H9 (cell line): ENCODE data around the gene C1orf116. TPM values are rescaled to one million over a fixed set of nuclear protein-coding genes. Genes with fewer than 3 reads are reported as not detected.

ENCODE experiments used
- DNase-seq: peaks from one replicate; pipeline ENCODE4 v3.0.0-alpha.2; 2017
- H2AFZ ChIP-seq: one replicate; pipeline ENCODE4 v1.6.1; 2013; ENCODE audit warnings: mild to moderate bottlenecking, low read length, control low read depth, moderate library complexity
- H2AK5ac ChIP-seq: 2 replicates; pipeline ENCODE4 v1.6.1; 2013; ENCODE audit warnings: low read length, control low read depth, mixed read lengths; ENCODE audit not compliant: insufficient read length
- H2BK120ac ChIP-seq: one replicate; pipeline ENCODE4 v1.6.1; 2013; ENCODE audit warnings: low read depth, mild to moderate bottlenecking, low read length, control low read depth, inconsistent platforms; ENCODE audit not compliant: poor library complexity, severe bottlenecking
- H2BK12ac ChIP-seq: 2 replicates; pipeline ENCODE4 v1.6.1; 2013; ENCODE audit warnings: low read length, control low read depth, mixed read lengths, low read depth; ENCODE audit not compliant: insufficient read length
- H2BK15ac ChIP-seq: 2 replicates; pipeline ENCODE4 v1.6.1; 2013; ENCODE audit warnings: low read depth, low read length, control low read depth
- H2BK20ac ChIP-seq: one replicate; pipeline ENCODE4 v1.6.1; 2013; ENCODE audit warnings: low read depth, mild to moderate bottlenecking, low read length, control low read depth, inconsistent platforms; ENCODE audit not compliant: poor library complexity, severe bottlenecking
- H2BK5ac ChIP-seq: 2 replicates; pipeline ENCODE4 v1.6.1; 2013; ENCODE audit warnings: low read length, control low read depth, mixed read lengths; ENCODE audit not compliant: insufficient read length
- H3K14ac ChIP-seq: 2 replicates; pipeline ENCODE4 v1.6.1; 2013; ENCODE audit warnings: low read length, control low read depth; ENCODE audit not compliant: insufficient read depth
- H3K18ac ChIP-seq: 2 replicates; pipeline ENCODE4 v1.6.1; 2013; ENCODE audit warnings: low read depth, mild to moderate bottlenecking, mixed read lengths, low read length, control low read depth; ENCODE audit not compliant: insufficient read length
- H3K23ac ChIP-seq: 2 replicates; pipeline ENCODE4 v1.6.1; 2013; ENCODE audit warnings: low read length, control low read depth, mixed read lengths, low read depth; ENCODE audit not compliant: insufficient read length
- H3K23me2 ChIP-seq: 2 replicates; pipeline ENCODE4 v1.6.1; 2013; ENCODE audit warnings: low read depth, mild to moderate bottlenecking, mixed read lengths, low read length, control low read depth; ENCODE audit not compliant: insufficient read length, poor library complexity, severe bottlenecking
- H3K27ac ChIP-seq: 2 replicates; pipeline ENCODE4 v1.5.1; 2013; ENCODE audit warnings: low read length, control low read depth, mixed read lengths, low read depth; ENCODE audit not compliant: insufficient read length
- H3K27me3 ChIP-seq: 2 replicates; pipeline ENCODE4 v1.6.1; 2013; ENCODE audit warnings: low read length, control low read depth, inconsistent platforms; ENCODE audit not compliant: insufficient read depth
- H3K4ac ChIP-seq: 2 replicates; pipeline ENCODE4 v1.6.1; 2013; ENCODE audit warnings: low read depth, mild to moderate bottlenecking, control low read depth, inconsistent platforms, low read length, moderate library complexity
- H3K4me1 ChIP-seq: 2 replicates; pipeline ENCODE4 v1.6.1; 2013; ENCODE audit warnings: low read length, control low read depth, inconsistent platforms; ENCODE audit not compliant: insufficient read depth
- H3K4me2 ChIP-seq: 2 replicates; pipeline ENCODE4 v1.6.1; 2013; ENCODE audit warnings: low read length, control low read depth, mixed read lengths; ENCODE audit not compliant: insufficient read length, insufficient read depth
- H3K56ac ChIP-seq: 2 replicates; pipeline ENCODE4 v1.6.1; 2013; ENCODE audit warnings: low read depth, mild to moderate bottlenecking, mixed read lengths, low read length, control low read depth; ENCODE audit not compliant: insufficient read length
- H3K79me1 ChIP-seq: 2 replicates; pipeline ENCODE4 v1.6.1; 2013; ENCODE audit warnings: low read depth, mild to moderate bottlenecking, moderate library complexity, low read length, control low read depth, inconsistent platforms; ENCODE audit not compliant: insufficient read depth, poor library complexity, severe bottlenecking
- H3K79me2 ChIP-seq: 2 replicates; pipeline ENCODE4 v1.6.1; 2013; ENCODE audit warnings: low read length, control low read depth, inconsistent platforms; ENCODE audit not compliant: insufficient read depth
- H3K9ac ChIP-seq: 2 replicates; pipeline ENCODE4 v1.6.1; 2013; ENCODE audit warnings: low read length, control low read depth, mixed read lengths; ENCODE audit not compliant: insufficient read length; ENCODE audit errors: extremely low read depth
- H3K9me3 ChIP-seq: one replicate; pipeline ENCODE4 v1.6.1; 2013; ENCODE audit warnings: low read depth, low read length, inconsistent platforms; ENCODE audit not compliant: control insufficient read depth
- H3T11ph ChIP-seq: one replicate; pipeline ENCODE4 v1.6.1; 2013; ENCODE audit warnings: mild to moderate bottlenecking, low read length, control low read depth, inconsistent platforms
- H4K20me1 ChIP-seq: one replicate; pipeline ENCODE4 v1.6.1; 2013; ENCODE audit not compliant: control insufficient read depth, insufficient read length, insufficient read depth
- H4K5ac ChIP-seq: 2 replicates; pipeline ENCODE4 v1.6.1; 2013; ENCODE audit warnings: low read depth, mild to moderate bottlenecking, mixed read lengths, low read length, control low read depth; ENCODE audit not compliant: insufficient read length
- H4K8ac ChIP-seq: replicated peaks from 2 replicates; pipeline ENCODE4 v1.6.1; 2013; ENCODE audit warnings: low read length, control low read depth, mixed read lengths, low read depth; ENCODE audit not compliant: insufficient read length
- H4K91ac ChIP-seq: 2 replicates; pipeline ENCODE4 v1.6.1; 2013; ENCODE audit warnings: low read depth, mild to moderate bottlenecking, moderate library complexity, mixed read lengths, low read length, control low read depth; ENCODE audit not compliant: insufficient read length
- H3K27ac Mint-ChIP-seq, 3 experiments: 2 replicates in 2 of 3; 3 replicates in 1 of 3; pipeline ENCODE4 v1.8.0; 2020 to 2021; ENCODE audit warnings: mixed read lengths in 3 of 3, mild to moderate bottlenecking in 1 of 3, moderate library complexity in 1 of 3
- H3K27me3 Mint-ChIP-seq: 2 replicates; pipeline ENCODE4 v1.8.0; 2021; ENCODE audit warnings: low read depth, mild to moderate bottlenecking, moderate library complexity, mixed read lengths
- H3K36me3 Mint-ChIP-seq, 3 experiments: 2 replicates in 2 of 3; 3 replicates in 1 of 3; pipeline ENCODE4 v1.8.0; 2020 to 2021; ENCODE audit warnings: low read depth in 3 of 3, mixed read lengths in 3 of 3; ENCODE audit not compliant: insufficient read depth in 1 of 3
- H3K4me1 Mint-ChIP-seq, 2 experiments: 2 replicates each; pipeline ENCODE4 v1.8.0; 2020; ENCODE audit warnings: mixed read lengths in 2 of 2
- H3K4me3 Mint-ChIP-seq, 2 experiments: 2 replicates in 1 of 2; 3 replicates in 1 of 2; pipeline ENCODE4 v1.8.0; 2020 to 2021; ENCODE audit warnings: mild to moderate bottlenecking in 2 of 2, mixed read lengths in 2 of 2, moderate library complexity in 1 of 2
- H3K9me3 Mint-ChIP-seq, 2 experiments: 2 replicates in 1 of 2; 3 replicates in 1 of 2; pipeline ENCODE4 v1.8.0; 2020; ENCODE audit warnings: mild to moderate bottlenecking in 2 of 2, mixed read lengths in 2 of 2, moderate library complexity in 1 of 2
- CTCF ChIP-seq: fragments of 200-600 bp; sonication (generic); conservative IDR thresholded peaks from 3 replicates; pipeline ENCODE4 v1.8.0; 2021; ENCODE audit warnings: antibody characterized with exemption, mild to moderate bottlenecking
- WGBS: extraction: QIAGEN DNeasy Blood & Tissue Kit; methylation state at CpG from one replicate; pipeline ENCODE4 v1.1.7; 2013; ENCODE audit warnings: missing lambda C conversion rate, low lambda C conversion rate, mixed read lengths; ENCODE audit not compliant: insufficient read length; ENCODE audit errors: extremely low coverage; 5-methylcytosine and 5-hydroxymethylcytosine counted together
- total RNA-seq: library from RNA; stranded (reverse); gene quantifications from 2 replicates; pipeline ENCODE4 v1.2.1, GENCODE V29; 2021

C1orf116 gene
- total RNA-seq, 1 experiment from 2014 or later = 0.48 TPM

- H2BK15ac ChIP-seq = no peak overlapping the region
- no peak overlapping the region for H2BK20ac ChIP-seq
- H3K4me2 ChIP-seq = no peak overlapping the region
- H3K27ac ChIP-seq = no peak overlapping the region
- no peak overlapping the region for H2AK5ac ChIP-seq
- H4K20me1 ChIP-seq = no peaks in the 10 kb centered on the region
- H4K5ac ChIP-seq = no peak overlapping the region
- Mint-ChIP-seq H3K4me3 (no peak overlapping the region), H3K9me3 (no peaks in the 10 kb centered on the region), H3K27me3 (no peaks in the 10 kb centered on the region), H3K36me3 (peaks cover 0 to 7% (median 6%) of the 10 kb centered on the region in 3 experiments; a peak in 5 of 7 replicates), H3K4me1 (peaks cover 0 to 8% of the 10 kb centered on the region in 2 experiments; a peak in 1 of 4 replicates), H3K27ac (no peak overlapping the region)
- no peak overlapping the region for H3K23ac ChIP-seq
- no peak overlapping the region for H3T11ph ChIP-seq
- no peak for TF ChIP-seq CTCF
- no peak overlapping the region for H3K4ac ChIP-seq
- DNase-seq = no peak
- no peak overlapping the region for H3K9ac ChIP-seq
- H2BK12ac ChIP-seq = no peak overlapping the region
- no CpG with 5 or more reads among the region's 5 CpGs for WGBS
- no peaks in the 10 kb centered on the region for H3K9me3 ChIP-seq
- no peak overlapping the region for H4K8ac ChIP-seq
- no peak overlapping the region for H3K56ac ChIP-seq
- H3K4me1 ChIP-seq = no peaks in the 10 kb centered on the region
- no peak overlapping the region for H2BK120ac ChIP-seq
- H3K79me2 ChIP-seq = no peaks in the 10 kb centered on the region
- H3K18ac ChIP-seq = no peak overlapping the region
- no peak overlapping the region for H2BK5ac ChIP-seq
- no peaks in the 10 kb centered on the region for H3K27me3 ChIP-seq
- no peak overlapping the region for H4K91ac ChIP-seq
- no peaks in the 10 kb centered on the region for H3K23me2 ChIP-seq
- no peak overlapping the region for H2AFZ ChIP-seq
- no peaks in the 10 kb centered on the region for H3K79me1 ChIP-seq
- no peak overlapping the region for H3K14ac ChIP-seq
Measured at GRCh38 chr1:207076181-207076955, 43.8 kb upstream of the C1orf116 start.
